Medulla oblongata (tissue), 1 donor: Measurements from ENCODE around the gene ARL14EP.

ENCODE experiments used
- DNase-seq: peaks from one replicate; pipeline ENCODE4 v3.0.0-alpha.2; 2015; ENCODE audit errors: extremely low spot score

Gene ARL14EP

GRCh38 chr11:30326906-30327305 is 4.0 kb downstream of the ARL14EP start:
- no peak for DNase-seq

- DNase-seq: no peak
These were observed 5.8 kb downstream of the ARL14EP start for GRCh38 chr11:30328681-30329080.

DNA sequence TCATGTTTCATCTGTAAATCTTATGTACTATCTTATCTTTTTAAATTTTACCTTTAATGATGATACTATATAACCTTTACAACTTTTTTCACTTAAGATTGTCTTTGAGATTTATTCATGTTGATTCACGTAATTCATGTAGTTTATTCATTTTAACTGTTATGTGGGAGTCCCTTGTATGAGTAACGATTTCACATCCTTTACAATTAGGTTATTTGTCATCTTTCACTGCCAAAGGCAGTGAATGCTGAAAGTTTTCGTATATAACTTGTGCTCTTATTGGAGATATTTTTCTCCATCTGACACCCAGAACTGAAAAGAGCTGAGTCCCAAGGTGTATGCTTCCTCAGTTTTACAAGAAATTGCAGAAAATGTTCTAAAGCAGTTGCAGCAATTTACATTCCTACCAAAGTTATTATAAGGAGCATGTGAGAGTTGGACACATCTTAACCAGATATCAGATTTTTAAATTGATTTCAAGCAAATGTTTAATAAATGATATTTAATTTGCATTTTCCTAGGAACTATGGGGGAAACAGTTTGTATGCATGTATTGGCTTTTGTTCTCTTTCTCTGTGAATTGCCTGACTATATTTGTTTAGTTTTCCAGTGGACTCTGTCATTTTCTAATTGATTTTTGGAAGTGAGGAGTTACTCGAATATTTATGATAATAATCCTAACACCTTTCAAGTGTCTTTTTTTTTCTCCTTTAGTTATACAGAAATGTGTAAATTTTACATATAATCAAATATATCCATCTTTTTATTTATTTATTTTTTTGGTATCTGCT is 6.4 kb downstream of the ARL14EP start:
- no peak for DNase-seq

DNA sequence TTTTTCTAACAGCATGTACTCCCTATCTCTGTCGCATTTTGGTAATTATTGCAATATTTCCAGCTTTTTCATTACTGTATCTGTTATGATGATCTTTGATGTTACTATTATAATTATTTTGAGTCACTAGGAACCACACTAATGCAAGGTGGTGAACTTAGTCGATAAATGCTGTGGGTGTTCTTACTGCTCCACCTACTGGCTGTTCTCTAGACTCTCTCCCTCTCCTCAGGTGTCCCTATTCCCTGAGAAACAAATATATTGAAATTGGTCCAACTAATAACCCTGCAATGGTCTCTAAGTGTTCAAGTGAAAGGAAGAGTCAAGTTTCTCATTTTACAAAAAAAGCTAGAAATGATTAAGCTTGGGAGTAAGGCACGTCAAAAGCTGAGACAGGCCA is 10.5 kb downstream of the ARL14EP start:
- no peak for DNase-seq

- DNase-seq: peak; percentile 71
These were observed 19.8 kb downstream of the ARL14EP start for GRCh38 chr11:30342736-30343166.

- no peak for DNase-seq
These were observed 21.2 kb downstream of the ARL14EP start for GRCh38 chr11:30344085-30344484.

- DNase-seq: no peak
These were observed 22.7 kb downstream of the ARL14EP start for GRCh38 chr11:30345644-30346043.

- peak; percentile 76 for DNase-seq
These were observed 23.3 kb downstream of the ARL14EP start for GRCh38 chr11:30346068-30346688.

- DNase-seq: no peak
These were observed 25.1 kb downstream of the ARL14EP start for GRCh38 chr11:30348035-30348434.

GRCh38 chr11:30349885-30350284 is 27.0 kb downstream of the ARL14EP start:
- DNase-seq: no peak

DNA sequence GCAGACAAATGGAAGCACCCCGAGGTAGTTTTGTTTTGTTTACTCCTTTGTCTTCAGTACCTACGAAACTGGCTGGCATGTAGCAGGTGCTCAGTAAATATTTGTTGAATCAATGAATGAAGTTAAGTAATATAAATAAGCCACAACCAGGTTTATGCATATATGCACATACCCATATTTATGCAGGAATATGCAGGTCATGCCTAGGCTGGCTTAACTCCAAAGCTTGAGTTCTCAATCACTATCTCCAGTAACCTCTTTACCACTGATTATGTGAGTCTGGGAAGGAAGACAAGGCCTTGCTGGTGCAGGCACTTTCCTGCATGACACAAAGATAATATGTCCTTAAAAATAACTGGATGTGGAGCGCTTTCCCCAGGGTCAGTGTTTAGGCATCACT is 27.5 kb downstream of the ARL14EP start:
- DNase-seq: no peak

- DNase-seq: no peak
These were observed 28.2 kb downstream of the ARL14EP start for GRCh38 chr11:30351061-30351460.

DNA sequence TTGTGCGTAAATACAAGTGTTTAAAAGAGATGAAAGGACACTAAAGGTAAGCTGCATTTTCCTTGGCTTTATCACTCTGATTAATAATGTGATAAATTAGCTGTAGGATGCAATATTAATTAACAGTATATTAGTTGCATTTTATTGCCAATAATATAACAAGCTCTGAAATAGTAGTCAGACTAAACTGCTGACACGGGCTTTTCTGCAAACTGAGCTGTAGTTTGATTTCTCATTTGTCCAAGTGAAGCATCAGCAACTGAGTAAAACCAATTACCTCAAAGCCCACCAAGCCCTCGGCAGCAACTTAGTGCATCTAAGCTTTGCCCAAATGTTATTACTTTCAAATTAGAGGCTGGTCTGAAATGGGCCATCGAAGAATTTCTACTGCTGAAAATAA is 33.5 kb downstream of the ARL14EP start:
- DNase-seq: no peak

- DNase-seq: no peak
These were observed 35.0 kb downstream of the ARL14EP start for GRCh38 chr11:30357872-30358271.

DNA sequence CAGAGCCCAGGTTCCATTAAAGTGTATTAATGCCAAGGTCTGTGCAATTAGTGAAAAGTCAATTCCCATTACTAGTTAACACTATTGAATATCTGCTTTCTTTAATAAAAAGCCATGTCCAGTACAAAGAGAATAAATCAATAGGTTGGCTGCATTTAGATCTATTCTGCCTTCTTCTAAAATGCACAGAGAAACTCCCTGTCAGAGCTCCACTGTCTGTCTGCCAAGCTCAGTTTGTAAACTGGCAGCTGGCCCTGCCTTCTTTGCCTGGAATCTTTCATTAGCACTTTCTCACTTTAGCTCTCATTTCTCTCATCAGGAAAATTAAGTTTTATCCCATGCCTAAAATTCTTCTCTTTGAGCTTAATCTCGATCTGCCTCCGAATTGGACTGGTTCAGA is 35.6 kb downstream of the ARL14EP start:
- DNase-seq: peak; percentile 72

DNA sequence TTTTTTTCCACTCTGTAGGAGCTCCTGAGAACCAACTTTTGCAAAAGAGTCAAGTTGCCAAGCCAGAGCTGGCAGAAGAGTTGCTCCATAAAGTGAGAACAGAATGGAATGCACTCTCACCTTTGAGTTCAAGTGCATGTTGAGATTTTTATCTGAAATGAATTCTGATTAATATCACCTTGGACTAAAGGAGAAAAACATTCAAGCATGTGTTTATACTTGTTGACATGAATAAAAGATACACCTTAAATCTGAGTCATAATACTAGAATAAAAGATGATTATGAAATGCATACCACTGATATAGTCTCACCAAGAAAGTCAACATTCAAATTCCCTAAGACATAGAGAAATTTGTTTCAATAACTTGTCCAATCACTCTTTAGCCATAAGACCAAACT is 37.8 kb downstream of the ARL14EP start:
- no peak for DNase-seq

- DNase-seq: no peak
These were observed 41.4 kb downstream of the ARL14EP start for GRCh38 chr11:30364139-30364836.

DNA sequence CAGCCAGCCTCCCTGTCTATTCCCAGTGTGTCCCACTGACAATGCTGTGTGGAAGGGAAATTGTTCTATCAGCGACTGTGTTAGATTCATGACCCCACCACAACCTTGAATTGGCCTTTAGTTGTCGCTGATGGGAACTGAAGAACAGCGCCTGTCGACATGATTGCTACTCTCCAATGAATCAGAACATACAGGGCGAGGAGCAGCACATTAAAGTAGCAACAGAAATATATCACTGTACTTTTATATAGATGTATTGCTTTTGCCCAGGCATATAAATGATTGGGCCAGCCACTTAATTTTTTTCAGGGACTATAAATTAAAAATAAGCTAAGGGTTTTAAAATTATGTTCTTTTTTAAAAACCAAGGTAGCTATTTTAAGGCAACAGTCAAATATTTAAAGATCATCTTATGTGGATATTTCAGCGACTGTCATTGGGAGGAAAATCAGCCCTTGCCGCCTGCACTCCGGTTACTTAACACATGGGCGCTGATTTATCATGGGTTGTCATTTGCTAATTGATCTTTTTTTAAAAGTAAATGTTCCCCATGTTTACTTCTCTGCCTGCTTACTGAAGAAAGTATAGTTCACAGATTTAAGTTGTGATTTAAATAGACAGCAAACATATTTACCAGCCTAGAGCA is 42.1 kb downstream of the ARL14EP start:
- no peak for DNase-seq

- DNase-seq: no peak
These were observed 43.1 kb downstream of the ARL14EP start for GRCh38 chr11:30365793-30366517.

- DNase-seq: no peak
These were observed 45.5 kb downstream of the ARL14EP start for GRCh38 chr11:30368394-30368793.

DNA sequence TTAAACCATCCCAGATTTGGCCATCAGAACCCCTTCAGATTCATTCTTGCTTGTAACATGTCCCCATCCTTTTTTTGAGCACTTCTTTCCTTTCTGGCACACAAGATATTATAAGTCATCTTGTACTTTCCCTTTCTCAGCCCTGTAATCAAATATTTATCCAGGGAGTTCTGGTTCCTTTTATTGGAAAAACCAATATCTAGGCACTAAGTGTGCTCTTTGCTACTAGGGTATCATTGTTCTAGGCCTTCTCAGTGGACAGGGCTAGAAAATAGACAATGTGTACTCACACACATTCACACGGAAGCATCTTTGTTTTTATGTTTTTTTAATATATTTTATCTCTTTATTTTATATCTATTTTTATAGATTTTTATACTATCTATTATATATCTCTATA is 47.3 kb downstream of the ARL14EP start:
- DNase-seq: no peak

GRCh38 chr11:30377347-30377746 is 54.4 kb downstream of the ARL14EP start:
- no peak for DNase-seq
